GM18520 (cell line): Measurements from ENCODE around the gene MASP2.
A peak's percentile ranks its signal among the peaks of the same experiment; 100 is the strongest.
"Not testable (repeated sequence)": the region's sequence is repeated elsewhere in the genome, so short reads cannot be mapped to it uniquely, and the experiment has no call there.

ENCODE experiments used
- ATAC-seq: cut with Tn5 transposase; IDR thresholded peaks from one replicate; pipeline ENCODE4 v1.9.1; 2021; ENCODE audit not compliant: unreplicated experiment

MASP2 gene

DNA sequence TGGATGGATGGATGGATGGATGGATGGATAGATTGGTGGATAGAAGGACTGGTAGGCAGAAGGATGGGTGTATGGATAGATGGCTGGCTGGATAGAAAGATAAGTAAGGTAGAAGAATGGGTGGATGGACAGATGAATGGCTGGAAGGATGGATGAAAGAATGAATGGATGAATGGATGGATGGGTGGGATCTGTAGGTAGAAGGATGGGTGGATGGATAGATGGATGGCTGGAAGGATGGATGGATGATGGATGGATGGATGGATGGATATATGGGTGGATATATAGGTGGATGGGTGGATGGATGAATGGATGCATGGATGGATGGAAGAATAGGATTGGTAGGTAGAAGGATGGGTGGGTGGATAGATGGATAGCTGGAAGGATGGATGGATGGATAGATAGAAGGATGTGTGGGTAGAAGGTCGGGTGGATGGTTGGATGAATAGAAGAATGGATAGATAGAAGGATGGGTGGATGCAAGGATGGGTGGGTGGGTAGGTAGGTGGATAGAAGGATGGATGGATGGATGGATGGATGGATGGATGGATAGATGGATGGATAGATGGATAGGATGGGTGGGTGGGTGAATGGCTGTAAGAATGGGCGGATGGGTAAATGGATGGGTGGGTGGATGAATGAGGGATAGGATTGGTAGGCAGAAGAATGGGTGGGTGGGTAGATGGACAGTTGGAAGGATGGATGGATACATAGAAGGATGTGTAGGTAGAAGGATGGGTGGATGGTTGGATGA, 7.5 kb downstream of the MASP2 start:
- no peak for ATAC-seq

DNA sequence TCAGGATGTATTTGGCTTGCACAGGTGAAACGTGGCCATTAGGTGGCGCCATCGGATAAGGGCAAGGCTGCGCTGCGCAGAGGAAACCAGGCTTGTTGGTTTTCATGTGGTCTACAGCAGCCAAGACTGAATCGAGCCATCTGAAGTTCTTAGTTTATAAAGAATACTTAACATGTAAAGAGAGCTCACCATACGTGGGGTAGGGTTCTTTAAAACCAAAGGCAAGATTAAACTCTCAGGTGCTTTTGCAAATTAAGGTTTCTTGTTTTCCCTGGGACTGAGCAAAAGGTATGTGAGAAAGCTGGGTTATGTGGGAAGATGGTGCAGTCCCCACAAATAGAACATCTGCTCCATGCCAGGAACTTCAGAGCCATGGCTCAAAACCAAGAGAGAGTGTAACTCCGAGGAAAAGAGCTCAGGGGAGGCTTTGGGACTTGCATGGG, 9.3 kb downstream of the MASP2 start:
- ATAC-seq, result peak; percentile 40

DNA sequence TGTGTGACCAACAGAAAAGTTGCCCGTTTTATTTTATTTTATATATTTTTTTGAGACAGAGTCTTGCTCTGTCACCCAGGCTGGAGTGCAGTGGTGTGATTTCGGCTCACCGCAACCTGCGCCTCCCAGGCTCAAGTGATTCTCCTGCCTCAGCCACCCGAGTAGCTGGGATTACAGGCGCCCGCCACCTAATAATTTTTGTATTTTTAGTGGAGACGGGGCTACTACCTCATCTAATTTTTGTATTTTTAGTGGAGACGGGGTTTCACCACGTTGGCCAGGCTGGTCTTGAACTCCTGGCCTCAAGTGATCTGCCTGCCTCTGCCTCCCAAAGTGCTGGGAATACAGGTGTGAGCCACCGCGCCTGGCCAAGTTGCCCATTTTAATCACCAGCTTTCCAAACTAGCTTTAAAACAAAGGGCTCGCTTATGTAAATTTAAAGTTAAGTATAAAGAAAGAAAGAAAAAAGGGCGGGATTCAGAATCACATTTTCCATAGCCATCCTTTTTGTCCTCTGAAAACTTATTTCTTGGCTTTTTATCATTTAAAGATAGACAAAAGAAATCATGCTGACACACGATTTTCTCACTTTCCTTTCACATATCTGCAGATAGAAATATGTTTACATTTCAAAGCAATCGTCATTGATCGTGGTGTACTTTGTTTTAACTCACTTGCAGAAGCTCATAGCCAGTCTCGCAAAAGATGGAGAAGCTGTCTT, 9.9 kb downstream of the MASP2 start:
- not testable (repeated sequence) for ATAC-seq

DNA sequence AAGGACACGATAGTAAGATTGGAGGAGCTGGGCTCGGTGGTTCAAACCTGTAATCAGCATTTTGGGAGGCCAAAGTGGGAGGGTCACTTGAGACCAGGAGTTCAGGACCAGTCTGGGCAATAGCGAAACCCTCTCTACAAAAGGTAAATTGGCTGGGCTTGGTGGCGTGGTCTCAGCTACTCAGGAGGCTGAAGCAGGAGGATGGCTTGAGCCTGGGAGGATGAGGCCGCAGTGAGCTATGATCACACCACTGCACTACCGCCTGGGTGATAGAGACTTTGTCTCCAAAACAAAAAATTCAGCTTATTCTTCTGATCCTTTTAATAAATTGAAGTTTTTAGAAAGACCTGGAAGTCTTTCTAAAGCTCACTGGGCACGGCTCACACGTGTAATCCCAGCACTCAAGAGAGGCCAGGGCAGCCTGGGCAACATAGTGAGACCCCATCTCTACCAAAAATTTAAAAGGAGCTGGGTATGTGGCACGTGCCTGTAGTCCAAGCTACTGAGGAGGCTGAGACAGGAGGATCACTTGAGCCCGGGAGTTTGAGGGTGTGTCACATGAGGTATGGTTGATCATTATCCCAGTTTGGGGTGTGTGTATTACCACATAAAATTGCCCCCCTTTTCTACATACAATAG, 15.3 kb downstream of the MASP2 start:
- ATAC-seq, result no peak

DNA sequence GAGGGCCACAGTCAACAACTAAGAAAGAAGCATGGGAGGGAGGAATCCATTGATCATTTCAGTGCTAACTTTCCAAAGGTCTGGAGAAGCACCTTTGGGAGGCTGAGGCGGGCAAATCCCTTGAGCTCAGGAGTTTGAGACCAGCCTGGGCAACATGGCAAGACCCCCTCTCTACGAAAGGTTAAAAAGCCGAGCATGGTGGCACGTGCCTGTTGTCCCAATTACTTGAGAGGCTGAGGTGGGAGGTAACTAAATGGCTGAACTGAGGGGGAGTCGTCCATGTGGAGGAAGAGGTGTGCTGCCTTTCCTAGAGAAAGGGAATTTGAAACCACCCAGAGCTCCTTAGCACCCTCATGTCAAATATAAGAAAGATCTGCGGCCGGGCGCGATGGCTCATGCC, 16.2 kb downstream of the MASP2 start:
- no peak for ATAC-seq

DNA sequence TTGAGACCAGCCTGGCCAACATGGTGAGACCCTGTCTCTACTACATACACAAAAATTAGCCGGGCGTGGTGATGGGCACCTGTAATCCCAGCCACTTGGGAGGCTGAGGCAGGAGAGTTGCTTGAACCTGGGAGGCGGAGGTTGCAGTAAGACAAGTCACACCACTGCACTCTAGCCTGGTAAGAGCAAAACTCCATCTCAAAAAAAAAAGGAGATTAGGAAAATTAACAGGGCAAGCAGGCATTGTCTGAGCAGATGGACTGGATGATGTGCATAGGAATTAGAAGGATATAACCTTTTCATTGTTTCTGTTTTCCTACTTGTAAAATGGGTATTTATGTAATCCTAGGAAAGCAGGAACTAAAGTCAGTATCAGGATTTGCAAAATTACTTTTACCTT, 19.0 kb downstream of the MASP2 start:
- no peak for ATAC-seq

DNA sequence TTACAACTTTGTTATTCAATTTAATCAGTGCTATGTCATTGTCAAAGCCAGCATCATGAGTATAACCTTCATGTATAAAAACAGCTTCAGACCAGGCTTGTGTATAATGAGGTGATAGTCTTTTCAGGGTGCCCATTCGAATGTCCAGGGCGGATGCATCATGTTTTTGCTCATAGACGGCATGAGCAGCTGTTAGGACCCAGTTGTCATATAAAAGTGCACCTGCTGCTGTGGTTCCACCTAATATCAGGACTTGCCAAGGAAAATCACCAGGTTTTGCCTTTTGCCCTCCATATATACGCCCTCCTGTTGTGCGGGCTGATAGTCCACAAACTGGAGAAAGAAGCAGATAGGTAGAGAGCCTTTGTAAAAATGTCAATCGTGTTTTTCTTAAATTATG, 19.7 kb downstream of the MASP2 start:
- no peak for ATAC-seq

DNA sequence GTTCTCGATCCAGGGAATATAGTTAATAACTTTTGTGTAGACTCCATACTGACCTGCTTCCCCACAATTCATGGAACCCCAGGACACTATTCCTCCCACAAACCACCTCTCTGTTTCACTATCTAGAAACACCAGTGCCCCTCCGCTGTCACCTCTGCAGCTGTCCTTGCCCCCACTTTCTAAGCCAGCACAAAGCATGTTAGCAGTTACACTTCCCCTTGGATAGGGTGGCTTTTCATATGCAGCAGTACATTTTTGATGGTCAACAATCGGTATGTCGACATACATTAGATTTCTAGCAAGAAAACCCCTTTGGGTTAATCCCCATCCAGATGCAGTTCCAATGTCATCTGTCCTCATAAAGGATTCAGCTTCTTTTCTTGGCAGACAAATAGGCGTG, 20.1 kb downstream of the MASP2 start:
- ATAC-seq, result no peak

DNA sequence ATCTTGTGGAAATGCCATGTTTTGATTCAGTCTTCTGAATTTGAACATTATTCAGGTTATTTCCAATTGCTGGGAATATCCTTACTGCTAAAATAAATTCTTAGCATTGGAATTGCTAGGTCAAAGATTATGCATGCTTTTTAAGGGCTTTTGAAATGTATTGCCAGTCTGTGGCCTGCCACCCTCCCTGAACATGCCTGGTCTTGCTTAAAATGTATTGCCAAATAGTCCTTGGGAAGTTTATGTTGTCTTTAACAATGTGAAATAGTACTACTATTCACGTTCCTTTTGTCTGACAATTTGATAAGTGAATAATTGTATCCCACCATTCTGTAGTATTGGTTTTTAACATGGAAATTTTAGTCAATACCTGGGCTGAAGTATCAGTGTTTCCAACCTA, 21.0 kb downstream of the MASP2 start:
- ATAC-seq, result no peak

DNA sequence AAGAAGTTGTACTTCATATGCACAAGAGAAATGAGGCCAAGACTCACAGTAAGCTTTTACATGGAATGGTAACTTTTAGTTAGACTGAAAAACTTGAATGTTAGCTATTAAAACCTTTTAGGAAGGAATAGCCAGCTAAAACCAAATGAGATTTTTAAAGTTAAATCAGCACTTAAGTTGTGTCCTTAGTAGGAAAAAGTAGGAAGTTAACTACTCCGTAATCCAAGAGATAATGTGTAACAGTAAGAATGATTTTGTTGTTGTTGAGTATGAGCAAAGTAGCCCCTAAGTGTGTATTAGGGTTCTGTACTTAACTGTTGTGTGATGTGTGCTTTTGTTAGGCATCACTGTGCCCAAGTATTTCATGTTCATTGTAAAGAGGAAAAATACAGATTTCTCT, 21.4 kb downstream of the MASP2 start:
- no peak for ATAC-seq

DNA sequence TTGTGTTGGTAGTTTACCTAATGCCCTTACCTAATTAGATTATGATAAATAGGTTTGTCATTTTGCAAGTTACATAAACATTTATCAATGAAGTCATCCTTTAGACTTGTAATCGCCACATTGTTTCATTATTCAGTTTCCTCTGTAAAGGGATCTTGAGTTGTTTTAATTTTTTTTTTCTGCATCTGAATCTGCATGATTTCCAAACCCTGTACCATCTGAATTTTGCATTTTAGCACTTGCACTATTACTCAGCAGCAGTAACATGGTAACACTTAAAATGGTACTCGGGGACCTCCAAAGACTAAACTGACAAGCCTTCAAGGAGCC, 22.2 kb downstream of the MASP2 start:
- ATAC-seq, result no peak

DNA sequence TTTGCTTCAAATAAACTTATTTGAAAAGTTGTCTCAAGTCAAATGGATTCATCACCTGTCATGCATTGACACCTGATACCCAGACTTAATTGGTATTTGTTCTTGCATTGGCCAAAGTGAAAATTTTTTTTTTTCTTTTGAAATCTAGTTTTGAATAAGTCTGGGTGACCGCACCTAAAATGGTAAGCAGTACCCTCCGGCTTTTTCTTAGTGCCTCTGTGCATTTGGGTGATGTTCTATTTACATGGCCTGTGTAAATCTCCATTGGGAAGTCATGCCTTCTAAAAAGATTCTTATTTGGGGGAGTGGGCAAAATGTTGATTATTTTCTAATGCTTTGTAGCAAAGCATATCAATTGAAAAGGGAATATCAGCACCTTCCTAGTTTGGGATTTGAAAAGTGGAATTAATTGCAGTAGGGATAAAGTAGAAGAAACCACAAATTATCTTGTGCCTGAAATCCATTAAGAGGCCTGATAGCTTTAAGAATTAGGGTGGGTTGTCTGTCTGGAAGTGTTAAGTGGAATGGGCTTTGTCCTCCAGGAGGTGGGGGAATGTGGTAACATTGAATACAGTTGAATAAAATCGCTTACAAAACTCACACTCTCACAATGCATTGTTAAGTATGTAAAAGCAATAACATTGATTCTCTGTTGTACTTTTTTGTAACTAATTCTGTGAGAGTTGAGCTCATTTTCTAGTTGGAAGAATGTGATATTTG, 22.7 kb downstream of the MASP2 start:
- ATAC-seq, result no peak

DNA sequence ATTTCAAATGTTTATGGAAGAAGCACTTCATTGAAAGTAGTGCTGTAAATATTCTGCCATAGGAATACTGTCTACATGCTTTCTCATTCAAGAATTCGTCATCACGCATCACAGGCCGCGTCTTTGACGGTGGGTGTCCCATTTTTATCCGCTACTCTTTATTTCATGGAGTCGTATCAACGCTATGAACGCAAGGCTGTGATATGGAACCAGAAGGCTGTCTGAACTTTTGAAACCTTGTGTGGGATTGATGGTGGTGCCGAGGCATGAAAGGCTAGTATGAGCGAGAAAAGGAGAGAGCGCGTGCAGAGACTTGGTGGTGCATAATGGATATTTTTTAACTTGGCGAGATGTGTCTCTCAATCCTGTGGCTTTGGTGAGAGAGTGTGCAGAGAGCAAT, 23.8 kb downstream of the MASP2 start:
- ATAC-seq, result no peak

DNA sequence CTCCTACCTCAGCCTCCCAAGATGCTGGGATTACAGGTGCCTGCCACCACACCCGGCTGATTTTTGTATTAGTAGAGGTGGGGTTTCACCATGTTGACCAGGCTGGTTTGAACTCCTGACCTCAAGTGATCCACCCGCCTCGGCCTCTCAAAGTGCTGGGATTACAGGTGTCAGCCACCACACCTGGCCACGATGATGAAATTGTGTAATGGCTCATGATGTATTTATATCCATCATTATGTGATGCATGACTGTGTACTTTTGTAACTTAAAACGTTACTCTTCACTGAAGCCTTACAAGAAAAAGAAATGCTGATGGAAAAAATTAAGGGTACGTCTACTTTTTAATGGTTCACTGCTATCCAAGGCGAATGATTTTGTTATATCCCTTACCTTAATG, 27.1 kb downstream of the MASP2 start:
- ATAC-seq, result no peak

DNA sequence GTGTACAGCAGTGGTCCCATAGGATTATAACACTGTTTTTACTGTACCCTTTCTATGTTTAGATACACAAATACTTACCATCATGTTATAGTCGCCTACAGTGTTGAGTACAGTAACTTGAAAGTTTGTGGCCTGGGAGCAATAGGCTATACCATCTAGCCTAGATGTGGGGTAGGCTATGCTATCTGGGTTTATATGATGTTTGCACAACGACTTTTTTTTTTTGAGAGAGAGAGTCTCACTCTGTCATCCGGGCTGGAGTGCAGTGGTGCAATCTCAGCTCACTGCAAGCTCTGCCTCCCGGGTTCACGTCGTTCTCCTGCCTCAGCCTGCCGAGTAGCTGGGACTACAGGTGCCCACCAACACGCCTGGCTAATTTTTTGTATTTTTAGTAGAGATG, 27.7 kb downstream of the MASP2 start:
- ATAC-seq, result not testable (repeated sequence)

DNA sequence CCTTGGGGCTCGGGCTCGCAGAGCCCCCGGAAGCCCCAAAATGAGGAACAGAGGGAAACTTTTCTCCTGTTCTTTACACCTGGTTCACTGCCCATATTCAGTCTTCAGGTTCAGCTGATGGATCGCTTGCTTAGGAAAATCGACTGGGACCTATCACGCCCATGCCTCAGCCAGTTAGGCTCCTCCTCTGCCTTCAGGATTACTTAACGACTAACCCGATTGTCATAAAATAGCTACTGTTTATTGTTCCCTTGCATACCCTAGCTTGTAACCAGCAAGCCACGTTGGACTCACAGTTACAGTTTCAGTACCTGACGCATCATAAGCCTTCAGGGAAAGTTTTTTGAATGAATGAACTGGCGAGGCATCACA, 33.9 kb downstream of the MASP2 start:
- peak; percentile 8 for ATAC-seq

DNA sequence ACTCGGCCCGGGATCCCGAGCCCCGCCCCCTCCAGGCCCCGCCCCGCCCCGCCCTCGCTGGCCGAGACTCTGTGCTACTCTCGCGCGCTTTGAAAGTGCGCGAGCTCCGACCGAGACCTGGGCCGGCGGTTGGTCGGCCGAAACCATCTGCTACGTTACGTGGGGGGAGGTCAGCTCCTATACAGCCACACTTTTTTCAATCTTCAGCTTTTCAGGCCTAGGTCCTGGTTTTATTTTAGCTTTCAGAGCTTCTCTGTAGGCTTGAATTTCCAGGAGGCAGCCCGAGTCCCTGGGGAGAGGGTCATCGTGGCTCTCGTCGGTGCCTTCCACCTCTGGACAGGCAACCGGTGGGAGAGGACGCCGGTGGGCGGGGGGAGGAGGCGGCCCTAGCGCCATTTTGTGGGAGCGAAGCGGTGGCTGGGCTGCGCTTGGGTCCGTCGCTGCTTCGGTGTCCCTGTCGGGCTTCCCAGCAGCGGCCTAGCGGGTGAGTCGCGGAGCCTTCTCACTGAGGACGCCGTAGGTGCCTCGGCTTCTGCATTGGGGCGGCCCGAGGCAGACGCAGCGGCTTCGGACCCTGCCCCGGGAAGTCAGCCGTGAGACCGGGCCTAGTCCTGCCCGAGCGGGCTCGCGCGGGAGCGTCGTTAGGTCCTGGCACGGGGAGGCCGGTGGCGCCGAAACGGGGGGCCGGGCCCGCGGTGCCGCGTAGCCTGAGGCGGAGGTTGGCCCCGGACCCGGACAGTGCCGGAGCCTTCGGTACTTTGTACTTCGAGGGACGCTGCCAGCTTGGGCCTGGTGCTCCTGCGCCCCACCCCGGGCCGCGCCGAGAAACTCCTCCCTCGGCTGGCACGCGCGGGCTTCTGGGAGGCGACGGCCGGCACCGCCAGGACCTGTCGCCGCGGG, 34.5 kb downstream of the MASP2 start, which contains the start of gene TARDBP:
TSS of gene TARDBP (plus strand) at position 395 of the 900 bp plus-strand sequence. CDS start 1,074 bp downstream, outside the sequence.
- ATAC-seq, result peak; percentile 71

DNA sequence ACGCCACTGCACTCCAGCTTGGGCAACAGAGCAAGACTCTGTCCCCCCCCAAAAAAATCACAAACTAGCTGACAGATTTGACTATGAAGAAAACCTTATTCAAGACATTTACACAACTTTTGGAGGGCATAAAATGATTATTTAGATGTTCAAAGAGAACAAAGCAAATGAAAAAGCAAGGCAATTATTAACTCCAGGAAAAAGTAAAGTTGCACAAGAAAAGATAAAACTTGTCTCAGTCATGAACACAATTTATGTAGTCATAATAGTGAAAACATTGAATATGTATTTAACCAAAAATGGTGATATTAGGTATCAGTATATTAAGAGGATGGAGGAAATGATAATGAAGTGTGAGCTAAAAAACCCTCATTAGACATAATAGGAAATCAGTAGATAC, 46.5 kb downstream of the MASP2 start:
- ATAC-seq, result no peak

DNA sequence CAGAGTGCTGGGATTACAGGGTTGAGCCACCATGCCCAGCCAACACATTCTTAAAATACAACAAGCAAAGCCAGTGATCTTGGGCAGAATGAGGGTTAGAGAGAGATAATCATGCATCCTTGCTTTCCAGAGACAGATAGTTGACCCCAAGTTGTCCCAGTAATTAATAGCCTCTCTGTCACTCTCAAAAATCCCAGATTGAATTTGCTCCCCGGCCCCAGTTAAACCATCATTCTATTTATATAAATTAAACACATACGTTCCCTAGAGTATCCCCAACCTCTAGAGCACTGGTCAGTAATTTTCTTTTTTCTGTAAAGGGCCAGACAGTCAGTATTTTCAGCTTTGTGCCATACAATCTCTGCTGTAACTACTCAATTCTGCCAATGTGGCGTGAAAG, 50.9 kb downstream of the MASP2 start:
- no peak for ATAC-seq

DNA sequence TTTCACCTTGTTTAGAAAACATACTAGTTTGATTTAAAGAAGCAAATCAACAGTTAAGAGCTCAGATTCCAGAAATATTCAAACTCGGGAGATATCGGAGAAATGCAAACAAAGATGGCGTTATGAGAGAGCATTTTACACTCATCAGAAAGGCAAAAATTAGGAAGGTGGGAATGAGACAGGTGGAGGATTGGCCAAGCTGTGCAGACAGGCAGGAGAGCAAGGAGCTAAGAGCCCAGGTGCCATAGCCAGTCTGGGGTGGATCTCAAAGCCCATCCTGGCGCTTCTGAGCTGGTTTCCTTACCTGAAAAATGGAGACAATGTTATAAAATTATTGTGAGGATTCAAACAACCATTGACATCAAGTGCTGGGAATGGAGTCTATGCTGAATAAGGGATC, 54.2 kb downstream of the MASP2 start:
- no peak for ATAC-seq

DNA sequence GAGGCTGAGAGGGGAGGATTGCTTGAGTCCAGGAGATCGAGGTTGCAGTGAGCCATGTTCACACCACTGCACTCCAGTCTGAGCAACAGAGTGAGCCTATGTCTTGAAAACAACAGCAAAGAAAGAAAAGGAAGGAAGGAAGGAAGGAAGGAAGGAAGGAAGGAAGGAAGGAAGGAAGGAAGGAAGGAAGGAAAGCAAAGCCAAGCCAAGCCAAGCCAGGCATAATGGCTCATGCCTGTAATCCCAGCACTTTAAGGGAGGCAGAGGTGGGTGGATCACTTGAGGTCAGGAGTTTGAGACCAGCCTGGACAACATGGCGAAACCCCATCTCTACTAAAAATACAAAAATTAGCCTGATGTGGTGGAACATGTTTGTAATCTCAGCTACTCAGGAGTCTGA, 55.0 kb downstream of the MASP2 start:
- not testable (repeated sequence) for ATAC-seq
